Measurements from ENCODE around the gene PIP4P1.

DNA sequence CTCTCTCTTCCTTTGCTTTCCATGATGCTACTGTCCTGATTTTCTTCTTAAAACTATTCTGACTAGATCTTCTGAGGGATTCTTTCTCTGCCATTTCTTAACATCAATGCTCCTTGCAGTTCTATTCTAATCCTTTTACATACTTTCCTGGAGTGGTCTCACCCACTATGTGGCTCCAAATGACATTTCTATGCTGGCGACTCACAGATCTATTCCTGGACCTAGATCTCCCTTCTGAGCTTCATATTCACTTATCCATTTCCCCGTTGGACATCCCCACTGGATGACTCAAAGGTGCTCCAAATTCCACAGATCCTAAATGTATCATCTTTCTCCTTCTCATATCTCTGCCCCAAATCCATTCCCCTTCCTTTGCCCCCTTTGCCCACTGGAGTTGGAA lies 52.0 kb downstream of the PIP4P1 start:
- TF ChIP-seq CTCF (IDR thresholded peaks at IDR 0.05; ENCODE audit: low read length) (no peak), EZH2 (optimal IDR thresholded peaks at IDR 0.05; ENCODE audit: low read depth, low read length) (no peak), EZH2phosphoT487 (IDR thresholded peaks at IDR 0.05; ENCODE audit: low read length) (no peak)

Data from MM.1S (cell line).